ENCODE measurements around the gene ELOVL4. TPM values are rescaled to one million over a fixed set of nuclear protein-coding genes. Genes with fewer than 3 reads are reported as not detected.

The ELOVL4 gene
- total RNA-seq, 1 donor from 2014 or later: 6.7 TPM

DNA sequence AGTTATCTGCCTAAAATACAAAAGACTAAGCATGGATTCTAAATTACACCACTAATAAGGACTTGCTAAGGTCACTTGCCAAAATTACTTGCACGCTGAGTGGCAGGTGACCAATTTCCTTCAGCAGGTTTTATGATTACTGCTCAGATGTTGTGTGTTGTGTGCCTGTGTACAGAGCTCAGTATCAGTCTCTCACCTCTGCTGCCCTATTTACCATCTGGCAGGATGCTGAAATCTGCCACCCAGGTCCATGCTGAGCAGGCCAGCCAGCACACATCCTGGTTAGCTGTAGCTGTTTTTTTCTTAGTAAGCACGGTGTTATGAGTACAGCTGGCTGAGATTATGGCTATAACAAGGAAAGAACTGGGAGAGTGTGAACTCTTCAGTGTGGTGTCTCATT is 34.0 kb downstream of the ELOVL4 start:
- no peak for DNase-seq (ENCODE audit: low spot score)

DNA sequence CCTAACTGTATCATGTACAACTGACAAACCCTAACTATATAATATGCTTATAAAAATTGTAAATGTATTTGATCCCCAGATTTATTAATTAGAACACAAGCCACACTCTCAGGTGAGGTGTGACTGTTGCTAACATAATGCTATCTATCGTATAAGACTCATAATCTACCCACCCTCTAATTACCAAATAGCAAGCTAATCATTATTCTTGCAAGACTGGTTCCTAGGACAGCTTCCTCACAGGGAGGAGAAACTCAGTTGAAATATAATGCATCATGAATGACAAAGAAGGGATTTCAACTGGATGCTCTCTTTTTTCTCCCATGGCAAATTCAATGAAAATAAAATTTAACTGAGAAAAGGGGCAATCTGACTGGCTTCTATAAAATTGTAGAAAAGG is 35.4 kb downstream of the ELOVL4 start:
- DNase-seq (ENCODE audit: low spot score): no peak

DNA sequence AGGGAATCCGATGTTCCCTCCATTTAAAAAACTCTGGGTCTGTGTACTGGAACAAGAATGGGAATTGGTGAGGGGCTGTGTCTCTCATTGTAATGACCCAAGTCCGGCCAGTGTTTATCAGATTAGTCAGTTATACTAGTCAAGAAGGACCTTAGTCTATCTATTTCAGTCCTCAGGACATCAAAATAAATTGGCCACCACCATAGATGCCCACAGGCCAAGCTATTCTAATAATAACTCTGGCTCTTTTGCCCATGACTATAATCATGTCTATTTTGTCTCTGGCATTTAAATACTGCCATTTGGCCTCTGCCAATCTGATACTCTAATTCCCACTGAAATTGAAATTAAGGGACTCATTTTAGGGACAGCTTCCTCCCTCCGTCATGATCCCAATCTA is 37.8 kb downstream of the ELOVL4 start:
- no peak for DNase-seq (ENCODE audit: low spot score)

DNA sequence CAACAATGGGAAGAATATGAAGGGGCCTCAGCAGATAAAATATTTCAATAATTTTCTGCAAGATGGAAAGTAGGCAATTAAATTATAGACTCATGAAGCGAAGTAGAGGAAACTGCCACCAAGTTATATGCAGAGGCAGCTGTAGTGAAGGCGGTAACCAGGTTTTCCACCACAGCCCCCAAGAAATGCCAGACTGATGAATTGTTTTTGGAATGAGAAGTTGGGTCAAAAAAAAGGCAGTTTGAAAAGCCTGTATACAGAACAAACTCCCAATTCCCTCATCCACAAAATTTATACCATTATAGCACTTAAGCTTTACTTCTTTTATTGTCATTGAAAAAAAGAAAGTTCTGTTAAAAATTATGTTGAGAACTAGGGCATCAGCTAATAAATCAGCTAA is 45.3 kb downstream of the ELOVL4 start:
- no peak for DNase-seq (ENCODE audit: low spot score)

DNA sequence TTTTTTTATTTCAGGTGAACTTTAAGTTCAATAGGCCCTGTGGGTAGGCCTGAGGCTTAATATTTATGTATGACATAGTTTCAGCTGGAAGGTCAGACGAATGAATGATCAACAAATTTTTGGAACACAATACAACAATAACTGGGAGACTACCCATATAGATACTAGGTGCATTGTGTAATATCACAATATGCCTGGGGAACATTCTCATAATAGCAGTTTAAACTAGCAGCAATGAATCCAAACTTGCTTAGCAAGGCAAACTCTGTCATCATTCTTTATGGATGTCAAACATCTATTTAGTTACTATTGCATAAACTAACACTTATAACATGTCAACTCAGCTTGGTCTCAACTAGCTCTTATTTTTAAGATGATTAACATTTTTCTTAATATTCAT is 49.3 kb downstream of the ELOVL4 start:
- no peak for DNase-seq (ENCODE audit: low spot score)

DNA sequence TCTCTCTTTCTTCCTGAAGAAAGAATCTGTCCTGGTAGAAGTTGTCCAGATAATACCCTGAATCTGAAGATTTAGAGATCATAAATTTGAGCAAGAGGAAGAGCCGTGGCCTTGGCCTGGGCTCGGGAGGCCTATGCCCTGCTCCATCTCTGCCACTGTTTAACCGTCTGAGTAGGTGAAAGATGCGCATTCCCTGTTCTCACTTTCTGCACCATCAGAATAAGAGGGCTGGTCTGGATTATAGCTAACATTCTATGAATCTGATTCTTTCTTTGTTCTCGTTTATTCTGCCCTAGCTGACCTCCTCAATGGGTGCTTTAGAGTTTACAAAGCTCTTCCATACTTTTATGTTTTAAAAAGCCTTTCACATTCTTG is 51.3 kb downstream of the ELOVL4 start:
- no peak for DNase-seq (ENCODE audit: low spot score)

DNA sequence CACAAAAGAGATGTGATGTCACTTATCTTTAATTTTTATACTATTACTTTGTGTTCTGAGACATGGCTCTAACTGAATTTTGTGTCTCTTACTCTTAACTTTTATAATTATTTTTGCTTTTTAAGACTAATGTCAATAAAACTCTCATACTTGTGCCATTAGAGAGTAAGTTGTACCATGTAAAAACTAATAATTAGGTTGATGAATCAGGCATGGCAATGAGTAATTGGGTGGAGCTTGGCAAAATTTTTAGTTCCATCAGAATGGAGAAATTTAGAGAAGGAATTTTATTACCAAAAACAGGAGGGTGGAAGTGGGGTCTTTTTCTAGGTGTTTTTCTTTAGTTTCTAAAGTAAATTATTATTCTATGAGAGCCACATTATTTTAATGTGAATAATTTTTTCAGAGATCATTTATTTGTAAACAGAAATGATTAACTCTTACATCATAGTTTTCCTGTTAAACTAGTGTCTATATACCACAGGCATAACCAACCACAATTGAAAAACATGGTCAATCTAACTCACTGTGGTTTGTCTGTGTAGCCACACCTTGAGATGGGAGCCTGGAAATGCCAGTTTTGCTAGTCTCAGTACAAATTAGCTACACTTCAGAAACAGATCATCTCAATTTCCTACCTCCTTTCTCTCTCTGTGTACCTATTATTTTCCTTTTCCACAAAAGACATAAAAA is 51.8 kb downstream of the ELOVL4 start:
- no peak for DNase-seq (ENCODE audit: low spot score)

DNA sequence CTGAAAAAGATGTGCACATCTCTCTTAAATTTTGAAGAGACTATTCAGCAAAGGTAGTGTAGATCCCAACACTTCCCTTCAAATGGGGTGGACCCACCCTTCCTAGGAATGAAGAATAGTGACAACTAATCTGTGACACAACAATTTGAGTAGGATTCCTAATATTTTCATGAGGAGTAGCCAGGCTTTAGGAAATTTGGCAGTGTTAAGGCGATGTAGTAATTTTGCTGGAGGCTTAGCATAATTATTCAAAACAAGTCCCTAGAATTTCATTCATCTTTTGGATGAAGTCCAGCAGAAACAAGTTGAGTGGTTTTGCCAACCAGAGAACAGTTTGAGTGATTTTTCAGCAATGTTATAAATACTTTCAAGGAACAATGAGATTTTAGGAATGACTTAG is 52.4 kb downstream of the ELOVL4 start:
- DNase-seq (ENCODE audit: low spot score): no peak

DNA sequence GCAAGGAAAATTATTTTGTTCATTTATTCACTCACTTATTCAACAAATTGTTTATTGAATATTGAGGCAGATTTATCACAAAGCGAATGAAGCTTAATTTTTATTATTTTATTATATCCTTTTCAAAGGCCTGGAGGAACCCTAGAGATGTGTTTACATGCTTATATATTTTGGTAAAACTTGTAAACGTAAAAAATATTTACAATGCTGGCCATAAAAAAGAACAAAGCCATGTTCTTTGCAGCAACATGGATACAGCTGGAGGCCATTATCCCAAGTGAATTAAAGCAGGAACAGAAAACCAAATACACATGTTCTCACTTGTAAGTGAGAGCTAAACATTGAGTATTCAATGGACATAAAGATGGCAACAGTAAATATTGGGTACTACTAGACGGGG is 58.8 kb downstream of the ELOVL4 start:
- DNase-seq (ENCODE audit: low spot score): no peak

DNA sequence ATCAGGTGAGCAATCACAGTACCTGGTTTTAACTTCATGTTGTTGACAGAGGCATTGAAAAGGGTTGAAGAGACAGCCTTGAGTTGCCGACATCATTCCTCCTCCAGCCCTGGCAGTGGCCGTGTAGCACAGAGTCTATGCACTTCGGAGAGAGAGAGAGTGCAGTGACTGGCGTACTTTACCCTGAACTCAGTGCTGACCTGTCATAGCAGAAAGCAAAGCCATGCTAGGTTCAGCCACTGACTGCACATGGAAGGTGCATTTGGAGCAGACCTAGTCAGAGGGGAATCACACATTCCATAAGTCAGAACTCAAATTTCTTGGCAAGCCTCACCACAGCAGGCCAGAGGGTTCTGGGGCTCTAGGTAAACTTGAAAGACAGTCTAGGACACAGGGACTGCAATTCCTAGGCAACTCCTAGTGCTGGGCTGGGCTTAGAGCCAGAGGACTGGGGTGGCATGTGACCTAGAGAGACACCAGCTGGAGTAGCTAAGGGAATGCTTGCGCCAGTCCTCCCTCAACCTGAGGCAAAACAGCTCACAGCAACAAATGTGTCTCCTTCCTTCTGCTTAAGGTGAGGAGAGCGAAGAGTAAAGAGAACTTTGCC is 69.1 kb downstream of the ELOVL4 start:
- DNase-seq (ENCODE audit: low spot score): no peak

DNA sequence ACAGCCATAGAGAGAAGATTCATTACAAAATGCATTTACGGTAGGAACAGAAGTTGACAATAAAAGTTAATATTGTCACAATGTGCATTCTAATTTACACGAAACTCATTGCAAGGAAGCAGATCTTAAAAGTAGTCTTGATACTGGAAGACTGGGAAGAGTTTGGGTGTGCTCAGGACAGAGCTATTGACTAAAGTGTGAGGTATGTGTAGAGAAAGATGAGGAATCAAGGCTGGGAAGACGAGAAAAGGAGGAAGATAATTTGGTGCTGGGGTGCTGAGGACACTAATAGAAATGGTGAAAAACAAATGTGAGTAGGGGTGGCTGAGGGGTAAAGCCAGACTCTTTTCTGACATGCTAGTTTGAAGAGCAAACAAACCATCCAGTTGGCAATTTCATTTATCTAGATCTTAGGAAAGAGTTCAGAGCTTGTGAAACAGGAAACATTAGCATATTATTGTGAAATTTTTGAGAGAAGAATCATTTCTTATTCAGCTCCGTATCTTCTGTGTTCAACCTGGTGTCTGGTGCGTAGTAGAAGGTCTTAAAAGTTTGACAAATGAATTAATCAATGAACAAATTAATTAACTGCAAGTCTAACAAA is 72.7 kb downstream of the ELOVL4 start:
- DNase-seq (ENCODE audit: low spot score): no peak

DNA sequence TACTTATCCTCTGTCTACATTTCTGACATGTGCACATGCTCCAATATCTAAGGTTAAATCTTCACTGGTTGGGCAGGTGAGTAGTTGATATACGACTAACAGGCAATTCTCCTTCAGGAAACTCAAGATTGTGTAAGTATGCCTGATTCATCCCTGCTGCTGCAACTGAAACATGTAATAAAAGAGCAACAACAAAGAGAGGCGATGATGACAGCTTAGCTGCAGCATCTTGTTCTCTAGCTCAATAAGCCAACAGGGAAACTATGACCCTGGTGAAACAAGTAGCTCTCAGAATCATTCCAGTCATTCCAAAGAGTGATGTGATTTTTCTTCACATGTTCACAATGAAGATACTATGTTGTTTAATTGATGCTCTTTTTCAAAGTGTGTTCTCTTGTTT is 74.4 kb downstream of the ELOVL4 start:
- DNase-seq (ENCODE audit: low spot score): peak; percentile 25

DNA sequence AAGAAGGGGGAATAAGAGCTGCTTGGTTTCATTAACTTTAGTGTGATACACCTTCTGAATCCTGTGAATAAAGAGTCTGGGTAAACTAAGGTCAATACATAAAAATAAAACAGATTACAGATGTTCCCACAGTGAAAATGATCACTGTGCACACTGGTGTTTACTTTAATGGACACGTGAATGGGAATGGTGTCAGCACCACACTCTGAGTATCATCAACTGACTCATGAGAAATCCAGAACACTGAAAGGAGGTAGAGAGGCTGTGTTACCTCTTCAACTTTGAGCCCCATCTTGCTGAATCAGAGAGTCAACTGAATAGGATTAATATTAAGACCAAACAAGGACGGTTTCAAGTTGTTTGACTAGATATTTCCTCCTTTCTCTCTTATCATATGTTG is 75.0 kb downstream of the ELOVL4 start:
- DNase-seq (ENCODE audit: low spot score): no peak

DNA sequence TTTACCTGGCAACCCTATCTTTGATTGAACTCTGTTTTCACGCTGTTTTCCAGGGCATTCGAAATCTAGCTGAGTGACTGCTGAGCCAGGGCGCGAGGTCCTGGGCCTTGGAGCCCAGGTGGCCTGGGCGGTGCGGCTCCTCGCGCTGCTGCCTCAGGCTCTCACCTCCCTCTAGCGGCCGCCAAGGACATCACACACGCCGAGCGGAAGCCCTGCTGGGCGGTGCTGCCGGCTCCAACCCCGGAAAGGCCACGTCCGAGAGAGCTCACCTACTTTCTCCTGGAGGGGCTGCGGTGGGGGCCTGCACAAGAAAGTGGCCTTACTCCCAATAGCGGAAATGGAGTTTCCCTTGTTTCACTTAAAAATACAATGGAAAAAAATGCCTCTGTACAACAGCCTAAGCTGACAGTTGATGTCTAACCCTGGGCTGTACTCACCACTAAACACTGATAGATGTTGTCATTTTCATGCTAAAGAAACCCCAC is 77.7 kb downstream of the ELOVL4 start:
- peak; percentile 76 for DNase-seq (ENCODE audit: low spot score)

DNA sequence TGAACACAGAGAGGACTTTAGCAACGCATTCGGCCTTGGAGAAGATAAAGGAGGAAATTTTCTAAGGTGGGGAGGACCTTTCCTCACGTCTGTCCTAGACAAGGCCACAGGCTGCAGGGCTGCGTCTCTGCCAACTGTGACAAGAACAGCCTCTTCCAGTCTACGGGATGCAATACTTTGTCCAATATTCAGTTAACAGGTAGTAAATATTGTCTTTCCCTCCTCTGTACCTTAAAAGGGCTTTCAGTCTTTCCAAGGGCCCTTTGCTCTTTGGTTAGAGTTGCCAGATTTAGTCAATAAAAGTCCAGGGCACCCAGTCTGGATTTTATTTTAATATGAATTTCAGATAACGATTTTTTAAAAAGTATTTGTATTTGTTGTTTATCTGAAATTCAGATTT is 78.2 kb downstream of the ELOVL4 start:
- DNase-seq (ENCODE audit: low spot score): no peak

DNA sequence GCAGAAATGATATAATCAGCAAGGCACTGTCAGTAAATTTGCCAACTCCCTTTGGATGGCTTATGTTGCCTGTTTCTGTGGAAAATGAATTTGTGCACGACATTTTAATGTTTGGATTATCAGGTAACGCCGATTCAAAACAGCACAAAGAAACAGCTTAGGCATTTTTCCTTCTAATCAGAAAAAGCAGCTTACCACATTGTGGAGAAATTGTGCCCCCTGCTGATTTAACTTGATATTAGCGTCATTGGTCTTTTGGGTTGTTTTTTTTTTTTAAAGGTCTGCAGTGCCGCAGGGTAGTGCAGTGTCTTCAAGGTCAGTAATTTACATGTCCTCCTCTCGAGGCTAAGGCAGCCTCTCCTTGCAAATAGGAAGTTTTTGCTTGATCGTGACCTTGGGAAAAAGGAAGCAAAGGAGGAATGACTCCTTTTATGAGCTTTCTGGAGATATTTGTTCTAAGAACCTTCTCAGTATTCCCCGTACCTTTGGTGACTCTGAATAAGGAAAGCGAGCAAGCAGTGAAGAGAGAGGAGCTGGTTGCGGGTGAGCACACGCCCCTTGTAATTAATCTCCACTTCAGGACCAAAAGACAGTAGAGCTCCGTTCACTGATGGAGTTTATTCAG is 79.1 kb downstream of the ELOVL4 start:
- peak; percentile 90 for DNase-seq (ENCODE audit: low spot score)

Other genes with a start within 250 kb of the ELOVL4 start
- gene TTK, start 57.1 kb upstream of the ELOVL4 start, total RNA-seq (ENCODE audit: insufficient read depth, low replicate concordance): 7.0 TPM
- 12.5 TPM for gene BCKDHB, start 159.1 kb upstream of the ELOVL4 start, total RNA-seq (ENCODE audit: insufficient read depth, low replicate concordance)